HG02763 (cell line): ENCODE results near the gene NCBP3.
A peak's percentile ranks its signal among the peaks of the same experiment; 100 is the strongest.

Experiments used
- ATAC-seq: cut with Tn5 transposase; IDR thresholded peaks from one replicate; pipeline ENCODE4 v1.9.1; 2021; ENCODE audit warnings: mild to moderate bottlenecking, moderate library complexity; ENCODE audit not compliant: unreplicated experiment

The NCBP3 gene

GRCh38 chr17:3845621-3846436 lies at the start of gene NCBP3:
Gene NCBP3, minus strand, starts transcription at chr17:3846246. Its CDS starts 23 bp downstream, at chr17:3846223.
- ATAC-seq, result peak; percentile 98

GRCh38 chr17:3895354-3895753 lies 49.3 kb upstream of the NCBP3 start:
- no peak for ATAC-seq

GRCh38 chr17:3894911-3895343 lies 48.9 kb upstream of the NCBP3 start:
- no peak for ATAC-seq

GRCh38 chr17:3894188-3894587 lies 48.1 kb upstream of the NCBP3 start:
- ATAC-seq, result no peak

GRCh38 chr17:3893720-3894116 lies 47.7 kb upstream of the NCBP3 start:
- ATAC-seq, result no peak

- ATAC-seq, result peak; percentile 85
Measured at GRCh38 chr17:3893003-3893719, 47.1 kb upstream of the NCBP3 start, which contains the start of gene CAMKK1. Gene CAMKK1, minus strand, starts transcription at chr17:3893053. Its CDS starts 7,366 bp downstream, at chr17:3885687.

- peak; percentile 10 for ATAC-seq
Measured at GRCh38 chr17:3892095-3892998, 46.3 kb upstream of the NCBP3 start.

- ATAC-seq, result no peak
Measured at GRCh38 chr17:3891626-3892094, 45.6 kb upstream of the NCBP3 start.

GRCh38 chr17:3890878-3891219 lies 44.8 kb upstream of the NCBP3 start:
- no peak for ATAC-seq

GRCh38 chr17:3890082-3890877 lies 44.2 kb upstream of the NCBP3 start:
- ATAC-seq, result no peak

GRCh38 chr17:3889325-3890012 lies 43.4 kb upstream of the NCBP3 start:
- ATAC-seq, result no peak

GRCh38 chr17:3888343-3889171 lies 42.5 kb upstream of the NCBP3 start:
- no peak for ATAC-seq

GRCh38 chr17:3887804-3888203 lies 41.8 kb upstream of the NCBP3 start:
- no peak for ATAC-seq

- no peak for ATAC-seq
Measured at GRCh38 chr17:3887394-3887793, 41.3 kb upstream of the NCBP3 start.

GRCh38 chr17:3886776-3887175 lies 40.7 kb upstream of the NCBP3 start:
- no peak for ATAC-seq

GRCh38 chr17:3885970-3886369 lies 39.9 kb upstream of the NCBP3 start:
- ATAC-seq, result no peak

GRCh38 chr17:3885271-3885670 lies 39.2 kb upstream of the NCBP3 start:
- ATAC-seq, result no peak

GRCh38 chr17:3884188-3884587 lies 38.1 kb upstream of the NCBP3 start:
- ATAC-seq, result no peak

GRCh38 chr17:3882276-3882675 lies 36.2 kb upstream of the NCBP3 start:
- no peak for ATAC-seq
